ENCODE measurements around the gene RBM44.

Gene RBM44

GRCh38 chr2:237889811-237890210 lies 91.2 kb downstream of the RBM44 start:
- DNase-seq = no peak

All from CD4-positive, alpha-beta T cell treated with Interleukin-10 for 1 hour (primary cell).